ENCODE measurements around the gene TIMP2.
"Not testable (repeated sequence)": the region's sequence is repeated elsewhere in the genome, so short reads cannot be mapped to it uniquely, and the experiment has no call there.

The TIMP2 gene

DNA sequence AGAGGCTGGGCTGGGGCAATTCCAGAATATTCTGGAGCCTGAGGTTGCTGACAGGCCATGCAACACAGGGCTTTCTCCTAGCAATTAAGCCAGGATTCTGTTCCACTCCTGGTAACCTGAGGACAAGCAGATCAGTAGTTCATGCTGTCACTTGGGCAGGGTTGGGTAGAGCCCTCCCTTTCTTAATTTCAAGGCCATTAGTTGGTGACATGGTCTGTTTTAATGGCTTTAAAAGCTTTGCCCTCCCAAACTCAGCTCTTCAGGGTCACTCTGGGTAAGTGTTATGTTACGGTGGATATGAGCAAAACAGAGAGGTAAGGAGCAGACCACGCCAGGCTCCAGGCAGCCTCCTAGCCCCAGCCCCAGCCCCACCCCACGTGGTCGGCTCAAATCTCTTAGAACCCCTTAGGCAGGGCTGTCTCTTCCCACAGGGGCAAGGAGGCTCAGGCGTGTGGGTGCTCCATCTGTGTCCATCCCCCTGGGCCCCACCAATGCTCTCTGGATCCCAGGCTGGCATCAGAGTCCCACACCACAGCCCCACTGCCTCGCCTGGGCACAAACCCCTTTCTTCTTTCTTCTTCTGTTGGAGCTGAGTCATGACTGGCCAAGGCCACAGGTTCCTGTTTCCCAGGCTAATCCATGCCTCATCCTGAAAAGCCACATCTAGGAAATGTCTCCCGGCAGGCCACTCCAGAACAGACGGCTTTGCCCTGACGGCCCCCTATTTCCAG, 49.7 kb downstream of the TIMP2 start:
- H3K4me3 ChIP-seq (ENCODE audit: low read depth, low read length), result no peak overlapping the region
- TF ChIP-seq CTCF (IDR thresholded peaks at IDR 0.05; ENCODE audit: borderline replicate concordance, insufficient read depth, low read depth, low read length), result no peak

DNA sequence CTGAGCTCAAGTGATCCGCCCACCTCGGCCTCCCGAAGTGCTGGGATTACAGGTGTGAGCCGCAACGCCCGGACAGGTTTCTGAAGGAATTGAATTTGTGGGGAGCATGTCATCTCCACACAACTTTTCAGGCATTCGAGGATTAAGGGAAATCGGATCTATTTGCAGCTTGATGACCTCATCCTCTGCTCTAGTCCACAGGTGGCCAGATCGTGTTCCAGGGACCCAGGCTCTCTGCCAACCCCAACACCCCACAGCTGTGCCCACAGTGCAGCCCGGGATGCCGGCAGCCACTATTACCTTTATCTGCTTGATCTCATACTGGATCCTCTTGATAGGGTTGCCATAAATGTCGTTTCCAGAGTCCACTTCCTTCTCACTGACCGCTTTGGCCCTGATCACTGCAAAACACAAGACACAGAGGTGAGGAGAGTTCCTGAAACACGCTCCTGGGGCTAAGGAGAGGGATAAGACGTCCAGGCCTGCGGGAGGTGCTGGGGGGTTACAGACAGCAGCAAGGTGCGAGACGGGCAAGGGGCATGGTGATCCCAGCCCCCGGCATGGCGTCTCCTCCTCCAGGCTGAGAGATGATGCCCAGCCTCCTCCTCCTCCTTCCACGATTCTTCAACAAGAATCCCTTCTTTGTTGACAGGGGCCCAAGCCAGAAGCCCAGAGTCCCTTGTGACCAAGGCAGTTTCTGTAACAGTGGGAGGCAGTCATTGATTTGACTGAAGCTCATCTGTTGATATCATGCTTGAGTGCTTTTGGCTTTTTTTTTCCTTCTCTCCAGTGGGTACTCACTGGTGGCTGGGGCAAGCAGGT, 51.5 kb downstream of the TIMP2 start:
- TF ChIP-seq CTCF (IDR thresholded peaks at IDR 0.05; ENCODE audit: borderline replicate concordance, insufficient read depth, low read depth, low read length), result no peak
- H3K4me3 ChIP-seq (ENCODE audit: low read depth, low read length), result no peak overlapping the region

DNA sequence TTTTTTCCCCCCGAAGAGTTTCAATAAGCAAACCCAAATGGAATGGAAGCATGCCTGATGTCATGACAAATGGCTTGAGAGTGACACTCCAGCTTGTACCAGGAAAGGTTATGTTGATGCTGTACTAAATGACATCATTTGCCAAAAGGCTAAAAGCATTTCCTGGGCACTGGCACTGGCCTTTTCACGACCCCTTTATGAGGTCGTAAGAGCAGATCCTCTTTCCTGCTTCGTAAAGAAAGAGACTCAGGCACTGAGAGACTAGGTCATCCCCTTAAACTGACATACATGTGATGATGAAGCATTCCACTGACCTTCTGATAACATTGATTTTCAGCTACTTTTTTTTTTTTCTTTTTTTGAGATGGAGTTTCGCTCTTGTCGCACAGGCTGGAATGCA, 52.7 kb downstream of the TIMP2 start:
- TF ChIP-seq CTCF (IDR thresholded peaks at IDR 0.05; ENCODE audit: borderline replicate concordance, insufficient read depth, low read depth, low read length), result no peak

GRCh38 chr17:78870621-78871020, 54.6 kb downstream of the TIMP2 start:
- TF ChIP-seq CTCF (IDR thresholded peaks at IDR 0.05; ENCODE audit: borderline replicate concordance, insufficient read depth, low read depth, low read length), result no peak
- H3K4me3 ChIP-seq (ENCODE audit: low read depth, low read length), result no peak overlapping the region

More for the DNA sequence above, 52.7 kb downstream of the TIMP2 start:
- H3K4me3 ChIP-seq (ENCODE audit: low read depth, low read length), result no peak overlapping the region

DNA sequence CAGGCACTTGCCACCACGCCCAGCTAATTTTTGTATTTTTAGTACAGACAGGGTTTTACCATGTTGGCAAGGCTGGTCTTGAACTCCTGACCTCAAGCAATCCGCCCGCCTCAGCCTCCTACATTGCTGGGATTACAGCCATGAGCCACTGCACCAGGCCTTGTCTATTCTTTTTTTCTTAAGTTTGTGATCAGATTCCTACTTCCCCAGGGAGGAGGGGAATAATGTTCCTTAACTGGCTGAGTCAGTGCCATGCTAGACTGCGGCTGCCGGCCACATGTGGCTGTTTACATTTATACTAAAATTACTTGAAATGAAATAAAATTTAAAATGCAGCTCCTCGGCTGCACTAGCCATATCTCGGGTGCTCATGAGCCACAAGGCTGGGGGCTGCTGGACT, 56.8 kb downstream of the TIMP2 start:
- H3K4me3 ChIP-seq (ENCODE audit: low read depth, low read length), result no peak overlapping the region
- no peak for TF ChIP-seq CTCF (IDR thresholded peaks at IDR 0.05; ENCODE audit: borderline replicate concordance, insufficient read depth, low read depth, low read length)

- H3K4me3 ChIP-seq (ENCODE audit: low read depth, low read length), result not testable (repeated sequence)
These were observed 58.1 kb downstream of the TIMP2 start for GRCh38 chr17:78867046-78867445.

DNA sequence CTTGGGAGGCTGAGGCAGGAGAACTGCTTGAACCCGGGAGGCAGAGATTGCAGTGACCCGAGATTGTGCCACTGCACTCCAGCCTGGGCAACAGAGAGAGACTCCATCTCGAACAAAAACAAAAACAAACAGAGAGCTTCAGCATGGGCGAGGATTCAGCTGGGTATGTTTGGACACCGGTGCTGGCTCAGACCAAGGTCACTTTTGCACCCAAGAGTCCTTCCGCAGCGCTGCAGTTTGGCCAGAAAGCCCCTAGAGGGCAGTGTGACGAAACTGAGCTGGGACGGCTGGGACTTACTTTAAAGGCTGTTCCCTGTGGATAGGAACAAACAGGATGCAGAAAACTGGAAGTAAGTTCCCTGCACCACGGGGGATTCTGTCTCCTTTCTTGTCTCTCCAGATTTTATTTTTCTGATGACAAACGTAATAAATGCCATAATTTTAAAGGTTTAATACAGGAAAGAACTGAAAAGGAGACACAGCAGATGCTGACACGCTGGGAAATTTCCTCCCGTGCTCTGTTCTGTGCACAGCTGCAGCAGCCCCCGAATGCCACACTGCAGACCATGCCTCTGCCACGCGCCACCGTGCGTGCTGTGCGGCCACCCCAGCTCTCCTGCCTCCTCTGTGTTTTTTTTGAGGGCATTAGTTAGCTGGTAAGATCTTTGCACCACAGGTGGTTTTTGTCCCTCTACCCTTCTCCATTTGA, 59.4 kb downstream of the TIMP2 start:
- no peak overlapping the region for H3K4me3 ChIP-seq (ENCODE audit: low read depth, low read length)
- peak; percentile 90 for TF ChIP-seq CTCF (IDR thresholded peaks at IDR 0.05; ENCODE audit: borderline replicate concordance, insufficient read depth, low read depth, low read length)

All from GM12875 (cell line).